ENCODE data around the gene TNFRSF8.
A peak's percentile ranks its signal among the peaks of the same experiment; 100 is the strongest.

The TNFRSF8 gene

GRCh38 chr1:12121212-12122003, 58.3 kb downstream of the TNFRSF8 start:
- peak; percentile 47 for DNase-seq

- DNase-seq = no peak
Measured at GRCh38 chr1:12123172-12123571, 60.1 kb downstream of the TNFRSF8 start.

GRCh38 chr1:12124693-12125421, 61.8 kb downstream of the TNFRSF8 start:
- peak; percentile 50 for DNase-seq

GRCh38 chr1:12125422-12126355, 62.6 kb downstream of the TNFRSF8 start:
- no peak for DNase-seq

DNA sequence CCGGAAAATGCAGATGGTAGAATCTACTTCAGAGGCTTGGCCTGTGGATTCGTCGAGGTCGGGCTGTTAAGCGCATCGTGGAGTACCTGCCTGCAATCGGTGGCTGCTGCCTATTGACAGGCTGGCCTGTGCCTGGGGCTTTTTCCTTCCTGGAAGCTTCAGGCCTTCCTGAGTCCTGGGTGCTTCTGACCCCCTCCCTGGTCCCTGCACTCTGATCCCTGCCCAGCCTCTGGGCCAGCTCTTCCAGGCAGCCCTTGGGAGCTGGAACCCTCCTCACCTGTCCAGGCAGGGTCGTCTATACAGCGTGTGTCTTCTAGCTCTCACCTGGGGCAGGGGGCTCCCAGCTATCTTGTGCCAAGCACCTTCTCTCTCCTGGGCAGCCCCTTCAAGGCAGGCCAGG, 63.7 kb downstream of the TNFRSF8 start:
- DNase-seq = no peak

DNA sequence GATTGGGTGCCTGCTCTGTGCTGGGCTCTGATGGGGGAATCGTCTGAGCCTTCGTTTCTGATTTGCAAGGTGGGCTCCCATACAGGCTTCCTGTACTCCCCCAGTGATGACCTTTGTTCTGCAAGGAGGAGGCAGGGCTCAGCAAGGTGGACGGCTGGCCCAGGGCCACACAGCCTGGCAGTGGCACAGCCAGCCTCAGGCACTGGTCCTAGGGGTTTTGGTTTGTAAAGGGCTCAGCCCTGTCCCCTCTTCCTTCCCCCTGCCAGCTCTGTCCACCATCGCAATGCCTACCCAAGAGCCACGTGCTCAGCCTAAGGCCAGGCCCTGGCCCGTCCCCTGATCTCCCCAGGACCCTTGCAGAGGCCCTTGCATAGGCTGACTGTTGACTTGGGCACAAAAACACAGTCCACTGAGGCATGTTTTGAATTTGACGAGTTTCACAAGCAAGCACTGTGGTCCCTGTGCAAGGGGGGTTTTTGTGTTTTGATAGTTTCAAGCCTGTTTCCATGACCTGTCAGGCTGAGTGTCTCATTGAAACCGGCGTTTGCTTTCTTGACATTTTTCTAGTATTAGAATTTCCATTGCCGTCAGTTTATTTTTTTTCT, 64.2 kb downstream of the TNFRSF8 start:
- no peak for DNase-seq

DNA sequence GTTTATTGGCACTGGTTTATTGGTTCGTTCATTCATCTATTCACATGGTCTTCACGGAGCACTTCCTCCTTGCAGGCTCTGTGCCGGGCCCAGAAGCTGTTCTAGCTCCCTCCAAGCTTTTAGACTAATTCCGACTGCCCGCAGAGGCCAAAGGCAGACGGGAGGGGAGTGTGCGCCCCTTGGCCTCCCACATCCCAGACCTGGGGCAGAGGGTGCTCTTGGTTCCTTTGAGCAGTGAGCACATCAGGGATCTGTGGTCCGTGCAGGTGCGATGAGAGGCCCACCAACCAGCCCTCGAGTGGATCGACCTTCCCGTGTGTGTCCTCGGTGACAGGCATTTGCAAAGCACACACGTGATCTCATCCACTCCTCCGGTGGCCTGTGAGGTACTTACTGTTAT, 65.0 kb downstream of the TNFRSF8 start:
- no peak for DNase-seq

GRCh38 chr1:12129624-12130023, 66.5 kb downstream of the TNFRSF8 start:
- no peak for DNase-seq

- no peak for DNase-seq
Measured at GRCh38 chr1:12130466-12131130, 67.5 kb downstream of the TNFRSF8 start.

DNA sequence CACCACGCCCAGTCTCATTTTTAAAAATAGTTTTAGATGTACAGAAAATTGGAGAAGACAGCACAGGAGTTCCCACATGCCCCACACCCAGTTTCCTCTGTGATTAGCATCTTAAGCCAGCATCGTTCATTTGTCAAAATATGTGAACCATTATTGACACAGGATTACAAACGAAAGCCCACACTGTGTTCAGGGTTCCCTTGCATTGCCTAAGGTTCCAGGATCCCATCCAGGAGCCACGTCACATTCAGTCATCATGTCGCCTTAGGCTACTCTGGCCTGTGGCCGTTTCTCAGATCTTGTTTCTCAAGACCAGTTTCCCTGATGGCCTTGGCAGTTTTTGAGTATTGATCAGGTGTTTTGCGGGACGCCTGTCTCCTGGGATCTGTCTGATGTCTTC, 69.0 kb downstream of the TNFRSF8 start:
- peak; percentile 34 for DNase-seq

DNA sequence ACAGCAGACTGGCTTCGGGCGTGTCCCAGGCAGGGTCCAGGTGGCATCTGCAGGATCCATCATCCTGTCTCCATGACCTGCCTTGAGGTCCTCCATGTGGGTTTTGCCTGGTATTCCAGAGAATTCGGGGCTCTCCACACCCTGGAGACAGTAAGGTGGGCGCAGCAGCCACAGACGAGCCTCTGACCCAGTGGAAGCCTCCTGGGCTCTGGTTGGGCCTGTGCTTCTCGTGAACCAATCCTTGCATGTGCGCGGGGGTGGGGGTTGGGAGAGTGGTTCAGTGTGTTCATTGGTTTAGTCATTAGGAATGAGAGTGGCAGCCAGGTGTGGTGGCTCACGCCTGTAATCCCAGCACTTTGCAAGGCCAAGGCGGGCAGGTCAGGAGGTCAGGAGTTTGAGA, 71.6 kb downstream of the TNFRSF8 start:
- no peak for DNase-seq

- DNase-seq = no peak
Measured at GRCh38 chr1:12135612-12136011, 72.5 kb downstream of the TNFRSF8 start.

GRCh38 chr1:12136916-12137610, 74.0 kb downstream of the TNFRSF8 start:
- DNase-seq = peak; percentile 26

DNA sequence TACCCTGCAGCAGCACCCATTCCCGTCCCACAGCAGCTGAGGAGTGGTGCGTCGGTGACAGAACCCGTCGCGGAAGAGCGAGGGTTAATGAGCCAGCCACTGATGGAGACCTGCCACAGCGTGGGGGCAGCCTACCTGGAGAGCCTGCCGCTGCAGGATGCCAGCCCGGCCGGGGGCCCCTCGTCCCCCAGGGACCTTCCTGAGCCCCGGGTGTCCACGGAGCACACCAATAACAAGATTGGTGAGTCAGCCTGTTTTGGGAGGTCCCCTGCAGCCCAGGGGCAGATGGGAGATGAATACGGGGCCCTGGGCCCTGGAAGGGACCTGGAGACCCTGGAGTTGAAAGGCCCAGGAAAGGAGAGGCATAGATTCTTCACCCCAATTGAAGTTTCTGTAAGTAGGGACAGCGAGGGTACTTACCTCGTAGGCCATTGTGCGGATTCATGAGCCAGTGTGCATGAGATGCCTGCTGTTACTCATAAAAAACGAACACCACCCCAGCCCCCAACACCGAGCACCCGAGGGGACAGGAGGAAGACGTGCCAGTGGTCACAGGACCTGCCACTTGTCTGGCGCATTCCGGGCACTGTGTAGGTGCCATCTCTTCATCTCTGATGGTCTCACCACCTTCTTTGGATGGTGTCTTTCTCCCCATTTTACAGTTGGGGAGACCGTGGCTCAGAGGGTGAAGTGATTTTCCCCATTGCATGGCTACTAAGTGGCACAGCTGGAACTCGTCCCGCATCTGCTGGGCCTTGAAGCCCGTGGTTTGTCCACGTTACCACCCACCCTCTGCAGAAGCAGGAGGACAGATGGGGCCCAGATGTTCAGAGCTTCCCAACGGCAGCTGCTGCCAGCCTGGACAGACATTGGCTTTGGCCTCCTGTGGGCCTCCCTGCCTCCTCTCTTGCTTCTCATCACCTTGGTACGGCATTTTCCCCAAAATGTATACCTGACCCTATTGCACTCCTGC, 75.4 kb downstream of the TNFRSF8 start:
- no peak for DNase-seq

GRCh38 chr1:12140016-12140415, 76.9 kb downstream of the TNFRSF8 start:
- no peak for DNase-seq

DNA sequence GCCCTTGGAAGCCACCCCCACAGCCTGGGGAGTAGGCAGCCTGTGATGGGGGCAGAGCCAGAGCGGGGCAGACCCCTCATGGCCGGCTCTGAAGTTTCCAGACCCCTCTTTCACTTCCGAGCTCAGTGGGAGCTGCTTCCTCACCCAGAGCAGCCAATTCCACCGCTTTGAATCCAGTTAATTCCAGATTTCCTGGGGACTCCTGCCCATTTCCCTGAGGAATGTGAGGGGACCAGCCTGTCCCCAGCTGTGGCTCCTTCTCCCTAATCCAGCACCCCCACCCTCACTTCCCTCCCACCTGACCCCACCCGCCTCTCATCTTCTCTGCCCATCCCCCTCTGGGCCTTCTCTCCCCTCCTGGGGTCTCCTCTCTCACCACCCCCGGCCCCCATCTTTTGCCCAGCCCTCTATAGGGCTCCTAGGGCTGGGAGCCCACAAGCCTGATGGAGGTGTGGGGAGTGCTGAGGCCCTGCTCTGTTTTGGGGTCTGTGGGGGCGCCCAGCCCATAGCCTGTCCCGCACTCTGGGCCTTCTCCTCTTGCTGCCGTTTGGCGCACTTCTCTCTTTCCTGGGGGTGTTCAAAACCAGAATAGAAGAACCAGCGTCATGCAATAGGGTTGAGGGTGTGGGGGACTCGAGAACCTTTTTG, 77.5 kb downstream of the TNFRSF8 start:
- DNase-seq = no peak

DNA sequence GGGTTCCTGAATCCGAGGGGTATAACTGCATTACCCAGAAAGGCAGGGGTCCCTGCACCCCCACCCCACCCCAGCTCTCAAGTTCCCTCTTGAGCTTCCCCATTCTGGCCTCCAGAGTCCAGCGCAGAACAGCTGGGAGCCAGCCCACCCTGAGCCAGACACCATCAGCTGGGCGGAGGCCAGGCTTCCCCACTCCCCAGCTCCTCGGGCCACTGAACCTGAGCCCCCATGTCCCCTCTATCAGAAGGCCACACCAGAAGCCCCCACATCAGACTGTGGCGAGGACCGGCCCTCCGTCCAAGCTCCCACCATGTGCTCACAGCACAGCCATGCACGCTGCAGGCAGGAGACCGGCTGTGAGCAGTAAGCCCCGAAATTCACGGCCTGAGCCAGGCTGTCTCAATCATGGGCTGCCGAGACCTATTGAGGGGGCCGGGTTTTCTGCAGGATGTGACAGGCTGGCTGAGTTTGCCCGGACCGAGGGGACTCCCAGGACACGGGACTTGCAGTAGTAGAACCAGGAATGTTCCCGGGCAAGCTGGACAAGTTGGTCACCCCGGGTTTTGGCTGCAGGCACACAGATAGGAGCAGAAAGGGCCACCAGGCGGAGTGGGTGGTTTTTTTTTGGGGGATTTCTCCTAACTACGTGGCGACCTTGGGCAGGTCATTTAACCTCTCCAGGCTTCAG, 78.2 kb downstream of the TNFRSF8 start:
- no peak for DNase-seq

DNA sequence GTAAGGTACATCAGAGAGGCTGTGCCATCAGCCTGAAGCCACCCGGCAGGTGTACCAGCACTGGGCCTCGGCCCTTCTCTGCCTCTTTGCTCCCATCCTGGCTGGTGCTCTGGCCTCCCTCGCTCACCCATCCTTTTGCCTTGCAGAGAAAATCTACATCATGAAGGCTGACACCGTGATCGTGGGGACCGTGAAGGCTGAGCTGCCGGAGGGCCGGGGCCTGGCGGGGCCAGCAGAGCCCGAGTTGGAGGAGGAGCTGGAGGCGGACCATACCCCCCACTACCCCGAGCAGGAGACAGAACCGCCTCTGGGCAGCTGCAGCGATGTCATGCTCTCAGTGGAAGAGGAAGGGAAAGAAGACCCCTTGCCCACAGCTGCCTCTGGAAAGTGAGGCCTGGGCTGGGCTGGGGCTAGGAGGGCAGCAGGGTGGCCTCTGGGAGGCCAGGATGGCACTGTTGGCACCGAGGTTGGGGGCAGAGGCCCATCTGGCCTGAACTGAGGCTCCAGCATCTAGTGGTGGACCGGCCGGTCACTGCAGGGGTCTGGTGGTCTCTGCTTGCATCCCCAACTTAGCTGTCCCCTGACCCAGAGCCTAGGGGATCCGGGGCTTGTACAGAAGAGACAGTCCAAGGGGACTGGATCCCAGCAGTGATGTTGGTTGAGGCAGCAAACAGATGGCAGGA, 79.2 kb downstream of the TNFRSF8 start:
- DNase-seq = no peak
